DND-41 (cell line): ENCODE data around the gene CELA2B.

Experiments
- CTCF ChIP-seq: IDR thresholded peaks from 2 replicates; pipeline ENCODE4 v1.5.1; 2012; ENCODE audit warnings: borderline replicate concordance, low read length, moderate library complexity, mild to moderate bottlenecking; ENCODE audit not compliant: poor library complexity, severe bottlenecking; ENCODE audit errors: extremely low read depth
- EZH2 ChIP-seq: IDR thresholded peaks from 3 replicates; pipeline ENCODE4 v1.6.1; 2012; ENCODE audit warnings: borderline replicate concordance, low read depth, mild to moderate bottlenecking, moderate library complexity, low read length, inconsistent platforms; ENCODE audit not compliant: severe bottlenecking

DNA sequence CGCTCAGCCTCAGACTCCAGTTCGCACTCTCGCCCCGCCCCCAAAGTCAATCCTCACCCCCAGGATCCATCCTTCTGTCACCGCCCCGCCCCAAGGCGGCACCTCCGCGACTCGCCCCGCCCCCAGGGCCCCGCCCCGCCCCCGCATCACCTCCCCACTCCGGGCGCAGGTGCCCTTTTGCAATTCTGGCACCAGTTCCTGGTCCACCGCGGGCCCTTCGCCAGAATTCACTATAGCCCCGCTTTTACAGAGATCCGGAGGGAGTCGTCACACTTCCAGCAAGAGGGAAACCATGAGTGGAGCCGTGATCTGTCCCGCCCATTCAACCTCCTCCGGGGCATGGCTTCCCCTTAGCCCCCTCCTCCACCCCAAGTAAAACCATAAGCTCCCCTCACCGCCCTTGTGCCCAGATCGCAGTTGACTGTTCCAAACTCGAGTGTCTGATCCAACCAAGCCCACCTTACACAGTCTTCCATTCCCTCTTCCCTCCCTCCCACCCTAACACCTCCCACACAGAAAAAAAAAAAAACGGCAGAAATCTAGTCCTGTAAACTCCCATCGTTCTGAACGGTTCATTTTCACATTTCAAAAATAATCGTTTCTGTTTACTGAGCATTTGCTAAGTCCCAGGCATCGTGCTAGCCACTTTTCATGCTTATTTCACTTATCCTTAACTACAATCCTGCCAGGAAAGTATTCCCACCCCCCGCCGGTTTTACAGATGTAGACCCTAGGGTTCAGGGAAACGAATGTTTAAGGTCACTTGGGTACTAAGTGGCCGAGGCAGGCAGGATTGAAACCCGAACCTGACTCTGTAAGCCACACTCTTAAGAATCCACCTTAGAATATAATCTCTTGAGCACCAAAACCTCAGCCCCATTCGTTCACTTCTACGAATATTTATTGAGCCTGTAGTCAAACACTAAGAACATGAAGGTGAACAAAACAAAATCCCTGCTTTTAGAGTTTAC is 49.4 kb downstream of the CELA2B start:
- TF ChIP-seq CTCF (no peak), EZH2 (no peak)
